Subcutaneous adipose tissue (tissue), 4 donors: ENCODE measurements around the gene MAST4. TPM values are rescaled to one million over a fixed set of nuclear protein-coding genes. Genes with fewer than 3 reads are reported as not detected.

Experiments
- CTCF ChIP-seq: fragments of 450-650 bp; IDR thresholded peaks from one replicate; pipeline ENCODE4 v1.5.1; 2016; ENCODE audit warnings: low read depth, mild to moderate bottlenecking, control low read depth, antibody characterized with exemption, moderate library complexity
- total RNA-seq, 4 donors: library from RNA; depleted of rRNA; stranded (reverse); fragments of >200 nt; gene quantifications; one replicate each; pipeline ENCODE4 v1.1.0, GENCODE V29; 2016

Gene MAST4
- total RNA-seq, 4 donors from 2014 or later, result 35.2 to 60.7 (median 52.9) TPM

DNA sequence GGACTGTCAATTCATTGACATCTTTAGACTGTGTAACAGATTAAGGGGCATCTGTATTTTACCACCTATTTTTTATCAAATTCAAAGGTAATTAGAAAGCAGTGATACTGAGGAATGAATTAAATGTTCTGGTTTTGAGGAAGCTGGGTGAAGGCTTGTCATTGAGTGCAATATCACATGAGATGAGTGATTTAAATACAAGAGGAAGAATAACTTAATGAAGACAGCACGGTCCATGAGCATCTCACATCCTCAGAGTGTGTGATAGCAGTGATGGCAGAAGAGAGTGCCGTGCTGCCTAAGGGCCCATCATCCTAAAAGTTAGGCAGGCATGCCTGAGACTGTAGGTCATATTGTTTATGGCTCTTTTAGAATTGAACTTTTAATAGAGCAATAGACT lies 263.3 kb downstream of the MAST4 start:
- TF ChIP-seq CTCF, result no peak

DNA sequence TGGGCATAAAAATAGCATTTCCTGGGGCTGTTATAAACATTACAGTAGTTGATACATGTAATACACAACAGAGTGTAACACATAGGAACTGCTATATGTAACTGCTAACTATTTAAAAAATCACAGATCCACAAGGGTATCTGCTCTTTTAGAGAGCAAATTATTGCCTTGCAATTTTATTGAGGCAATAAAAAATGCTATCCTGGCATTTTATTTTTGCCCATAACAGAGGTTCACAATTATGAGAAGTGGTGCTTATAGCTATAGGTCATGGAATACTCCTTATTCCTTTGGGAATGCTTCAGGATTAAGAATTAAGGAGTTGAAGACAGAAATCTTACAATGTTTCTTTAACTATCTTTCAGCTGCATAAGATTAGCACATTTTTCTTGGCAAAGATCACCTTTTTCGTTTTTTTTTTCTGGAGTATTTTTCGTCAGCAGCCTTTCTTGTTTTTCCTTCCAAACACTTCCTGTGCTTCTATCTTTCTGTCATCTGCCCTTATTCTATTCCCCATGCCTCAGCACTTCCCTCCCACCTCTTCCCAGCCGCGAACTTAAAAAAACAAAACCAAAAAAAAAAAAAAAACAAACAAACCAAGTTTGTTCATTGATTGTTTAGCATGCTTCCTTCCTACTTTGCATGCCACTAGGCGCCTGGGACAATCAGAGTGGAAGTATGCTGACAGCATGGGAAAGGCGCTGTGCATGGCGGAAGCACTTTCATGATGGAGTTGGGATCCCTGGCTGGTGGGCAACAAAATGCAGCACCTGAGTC lies 264.2 kb downstream of the MAST4 start:
- no peak for TF ChIP-seq CTCF

- no peak for TF ChIP-seq CTCF
These were observed 265.2 kb downstream of the MAST4 start for GRCh38 chr5:66861402-66861801.

GRCh38 chr5:66862020-66862419 lies 265.8 kb downstream of the MAST4 start:
- TF ChIP-seq CTCF, result no peak

DNA sequence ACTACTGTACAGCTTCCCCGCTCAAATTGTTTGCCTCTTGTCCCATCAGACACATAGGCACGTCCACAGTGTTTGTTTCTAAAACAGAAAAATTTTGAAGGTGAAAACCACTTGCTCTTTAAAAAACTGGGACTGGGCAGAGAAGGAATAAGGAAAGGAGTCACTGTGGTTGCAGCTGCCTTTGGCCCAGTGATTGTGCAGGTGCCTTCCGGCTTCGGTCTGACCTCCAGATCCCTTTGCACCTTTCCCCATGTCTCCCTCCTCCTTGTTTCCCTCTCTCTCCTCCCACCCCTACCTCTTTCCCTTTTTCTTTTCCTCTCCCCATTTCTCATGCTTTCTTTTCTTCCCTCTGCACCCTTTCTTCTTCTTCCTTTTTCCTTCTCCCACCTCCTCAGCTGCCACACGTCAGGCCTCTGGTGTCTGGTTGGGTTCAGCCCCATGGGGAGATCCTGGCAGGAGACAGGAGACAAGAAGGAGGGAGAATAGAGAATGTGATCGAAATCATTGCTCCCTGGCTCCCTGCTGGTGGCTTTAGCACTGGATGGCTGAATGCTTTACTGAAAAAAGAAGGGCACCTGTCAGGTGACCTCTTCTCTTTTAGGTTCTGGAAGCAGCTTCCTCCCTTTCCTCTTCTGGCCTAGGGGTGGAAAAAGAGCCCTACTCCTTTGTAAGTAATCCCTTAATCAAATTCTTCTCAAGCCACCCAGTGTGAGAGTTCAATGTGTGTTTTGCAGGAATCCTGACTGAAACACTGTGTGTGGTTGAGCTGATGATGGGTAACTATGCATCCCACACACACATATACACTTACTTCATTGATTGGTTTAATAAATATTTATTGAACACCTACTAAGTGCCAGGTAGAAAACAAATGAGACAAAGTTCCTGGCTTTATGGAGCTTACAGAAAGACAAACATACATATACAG lies 267.3 kb downstream of the MAST4 start:
- TF ChIP-seq CTCF, result no peak

DNA sequence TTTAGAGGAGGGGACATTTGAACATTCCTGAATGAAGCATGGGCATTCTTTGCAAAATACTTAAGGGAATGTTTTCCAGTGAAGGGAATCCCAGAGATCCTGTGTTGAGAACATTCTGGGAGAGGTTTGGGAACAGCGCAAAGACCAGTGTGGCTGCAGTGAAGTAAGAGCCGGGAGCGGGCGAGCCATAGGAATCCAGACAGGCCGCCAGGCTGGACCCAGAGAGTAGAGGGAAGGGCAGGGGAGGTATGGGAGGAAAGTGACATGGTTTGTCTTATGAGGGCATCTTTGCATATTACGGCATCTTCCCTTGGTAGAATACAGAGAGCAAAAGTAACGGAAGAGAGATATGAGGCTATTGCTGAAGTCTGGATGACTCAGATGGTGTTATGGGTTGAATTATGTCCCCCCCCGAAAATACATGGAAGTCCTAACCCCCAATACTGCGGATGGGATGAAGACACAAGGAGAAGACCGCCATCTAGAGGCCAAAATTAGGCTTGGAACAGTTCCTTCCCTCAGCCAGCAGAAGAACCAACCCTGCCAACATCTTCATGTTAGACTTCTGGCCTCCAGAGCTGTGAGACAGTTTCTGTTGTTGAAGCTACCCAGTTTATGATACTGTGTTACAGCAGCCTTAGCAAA lies 268.2 kb downstream of the MAST4 start:
- no peak for TF ChIP-seq CTCF
